ENCODE data around the gene CASP3. TPM values are rescaled to one million over a fixed set of nuclear protein-coding genes. Genes with fewer than 3 reads are reported as not detected.
"Not testable (repeated sequence)": the region's sequence is repeated elsewhere in the genome, so short reads cannot be mapped to it uniquely, and the experiment has no call there.

Gene CASP3
- total RNA-seq, 1 experiment from 2014 or later, result 11.4 TPM

DNA sequence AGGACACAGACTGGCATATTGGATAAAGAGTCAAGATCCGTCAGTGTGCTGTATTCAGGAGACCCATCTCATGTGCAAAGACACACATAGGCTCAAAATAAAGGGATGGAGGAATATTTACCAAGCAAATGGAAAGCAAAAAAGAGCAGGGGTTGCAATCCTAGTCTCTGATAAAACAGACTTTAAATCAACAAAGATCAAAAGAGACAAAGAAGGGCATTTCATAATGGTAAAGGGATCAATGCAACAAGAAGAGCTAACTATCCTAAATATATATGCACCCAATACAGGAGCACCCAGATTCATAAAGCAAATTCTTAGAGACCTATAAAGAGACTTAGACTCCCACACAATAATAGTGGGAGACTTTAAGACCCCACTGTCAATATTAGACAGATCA lies 46.4 kb downstream of the CASP3 start:
- H3K27ac ChIP-seq (ENCODE audit: low read depth, low read length); H3K79me2 ChIP-seq (ENCODE audit: insufficient read depth, low read length); H2AFZ ChIP-seq (ENCODE audit: low read depth, low read length, poor library complexity, severe bottlenecking); H3K4me1 ChIP-seq (ENCODE audit: control insufficient read depth in 1 of 2, insufficient read depth in 2 of 2, low read length in 2 of 2); H3K4me3 ChIP-seq (replicated peaks in 1 of 2; ENCODE audit: low read depth in 1 of 2, low read length in 2 of 2); intact Hi-C loops (cut with micrococcal nuclease); CTCF ChIA-PET; RAD21 ChIA-PET (ENCODE audit: low non-redundant PET in 1 of 2, low total read pairs in 2 of 2, uncharacterized antibody in 2 of 2, unreplicated experiment in 2 of 2); H3K27me3 ChIP-seq (ENCODE audit: insufficient read depth, low read length); H3K9ac ChIP-seq (ENCODE audit: low read length); DNase-seq (ENCODE audit: low read depth, low spot score); BruUV-seq (replicated peaks); H4K20me1 ChIP-seq (ENCODE audit: insufficient read depth); H3K9me2 ChIP-seq (ENCODE audit: insufficient read depth); H3K9me3 ChIP-seq (ENCODE audit: control insufficient read depth in 1 of 2, insufficient read depth in 1 of 2, low read depth in 1 of 2, low read length in 2 of 2); ATAC-seq; POLR2A ChIA-PET; H3K4me2 ChIP-seq (ENCODE audit: low read length); H3K36me3 ChIP-seq (ENCODE audit: control insufficient read depth in 1 of 2, insufficient read depth in 2 of 2, low read length in 2 of 2): not testable (repeated sequence)

DNA sequence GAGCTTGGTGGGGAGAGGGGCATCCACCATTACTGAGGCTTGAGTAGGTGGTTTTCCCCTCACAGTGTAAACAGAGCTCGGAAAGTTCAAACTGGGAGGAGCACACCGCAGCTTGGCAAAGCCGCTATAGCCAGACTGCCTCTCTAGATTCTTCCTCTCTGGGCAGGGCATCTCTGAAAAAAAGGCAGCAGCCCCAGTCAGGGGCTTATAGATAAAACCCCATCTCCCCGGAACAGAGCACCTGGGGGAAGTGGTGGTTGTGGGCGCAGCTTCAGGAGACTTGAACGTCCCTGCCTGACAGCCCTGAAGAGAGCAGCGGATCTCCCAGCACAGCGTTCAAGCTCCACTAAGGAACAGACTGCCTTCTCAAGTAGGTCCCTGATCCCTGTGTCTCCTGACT lies 48.3 kb downstream of the CASP3 start:
- H3K9ac ChIP-seq (ENCODE audit: low read length); H3K4me1 ChIP-seq (ENCODE audit: control insufficient read depth in 1 of 2, insufficient read depth in 2 of 2, low read length in 2 of 2); BruUV-seq (replicated peaks); H4K20me1 ChIP-seq (ENCODE audit: insufficient read depth); H3K9me3 ChIP-seq (ENCODE audit: control insufficient read depth in 1 of 2, insufficient read depth in 1 of 2, low read depth in 1 of 2, low read length in 2 of 2); H3K9me2 ChIP-seq (ENCODE audit: insufficient read depth); H3K27me3 ChIP-seq (ENCODE audit: insufficient read depth, low read length); intact Hi-C loops (cut with micrococcal nuclease); POLR2A ChIA-PET; H3K27ac ChIP-seq (ENCODE audit: low read depth, low read length); H3K36me3 ChIP-seq (ENCODE audit: control insufficient read depth in 1 of 2, insufficient read depth in 2 of 2, low read length in 2 of 2); RAD21 ChIA-PET (ENCODE audit: low non-redundant PET in 1 of 2, low total read pairs in 2 of 2, uncharacterized antibody in 2 of 2, unreplicated experiment in 2 of 2); H2AFZ ChIP-seq (ENCODE audit: low read depth, low read length, poor library complexity, severe bottlenecking); H3K4me3 ChIP-seq (replicated peaks in 1 of 2; ENCODE audit: low read depth in 1 of 2, low read length in 2 of 2); ATAC-seq; H3K4me2 ChIP-seq (ENCODE audit: low read length); DNase-seq (ENCODE audit: low read depth, low spot score); H3K79me2 ChIP-seq (ENCODE audit: insufficient read depth, low read length); CTCF ChIA-PET: not testable (repeated sequence)

DNA sequence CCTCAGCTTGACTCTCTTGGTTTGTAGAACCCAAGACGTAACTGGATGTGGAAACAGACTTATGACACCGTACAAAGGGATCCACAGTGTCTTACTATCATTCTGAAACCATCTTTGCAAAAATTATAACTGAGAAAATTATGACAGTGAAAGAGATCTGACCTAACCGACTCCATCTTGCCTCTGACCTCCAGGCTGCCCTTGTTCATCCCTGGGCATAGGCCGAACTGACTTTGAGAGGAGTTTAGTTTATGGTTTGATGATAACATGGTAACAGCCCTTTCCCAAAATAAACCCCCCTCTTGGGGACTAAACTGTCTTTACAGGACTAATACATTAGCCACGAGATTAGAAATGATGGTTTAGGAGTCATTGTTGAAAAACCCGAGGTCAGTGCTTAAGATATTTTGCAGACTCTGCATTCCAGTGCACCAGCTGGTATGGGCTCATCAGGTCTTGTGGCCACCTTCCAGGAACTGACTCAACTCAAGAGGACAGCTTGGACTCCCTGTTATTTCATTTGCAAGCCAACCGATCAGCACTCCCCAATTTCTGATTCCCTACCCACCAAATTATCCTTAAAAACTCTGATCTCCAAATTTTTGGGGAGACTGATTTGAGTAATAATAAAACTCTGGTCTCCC lies 49.6 kb downstream of the CASP3 start:
- Histone ChIP-seq H4K20me1 (ENCODE audit: insufficient read depth) (no peaks in the 10 kb centered on the region), H3K4me3 (replicated peaks in 1 of 2; ENCODE audit: low read depth in 1 of 2, low read length in 2 of 2) (no peak overlapping the region), H3K36me3 (ENCODE audit: control insufficient read depth in 1 of 2, insufficient read depth in 2 of 2, low read length in 2 of 2) (no peaks in the 10 kb centered on the region), H3K4me2 (ENCODE audit: low read length) (no peak overlapping the region), H3K27ac (ENCODE audit: low read depth, low read length) (no peak overlapping the region), H3K27me3 (ENCODE audit: insufficient read depth, low read length) (no peaks in the 10 kb centered on the region), H3K9me3 (ENCODE audit: control insufficient read depth in 1 of 2, insufficient read depth in 1 of 2, low read depth in 1 of 2, low read length in 2 of 2) (no peaks in the 10 kb centered on the region), H3K9ac (ENCODE audit: low read length) (no peak overlapping the region), H3K9me2 (ENCODE audit: insufficient read depth) (no peaks in the 10 kb centered on the region), H3K4me1 (ENCODE audit: control insufficient read depth in 1 of 2, insufficient read depth in 2 of 2, low read length in 2 of 2) (no peaks in the 10 kb centered on the region), H3K79me2 (ENCODE audit: insufficient read depth, low read length) (no peaks in the 10 kb centered on the region), H2AFZ (ENCODE audit: low read depth, low read length, poor library complexity, severe bottlenecking) (no peak overlapping the region)
- POLR2A ChIA-PET, result no interaction called here
- TF ChIP-seq TCF7L2 (IDR thresholded peaks at IDR 0.05; ENCODE audit: borderline replicate concordance, extremely low read depth, insufficient read depth, insufficient read length) (no peak), YY1 (IDR thresholded peaks at IDR 0.05; ENCODE audit: extremely low read depth, insufficient replicate concordance, low read depth, low read length) (no peak)
- TF ChIP-seq, protein P1, sequence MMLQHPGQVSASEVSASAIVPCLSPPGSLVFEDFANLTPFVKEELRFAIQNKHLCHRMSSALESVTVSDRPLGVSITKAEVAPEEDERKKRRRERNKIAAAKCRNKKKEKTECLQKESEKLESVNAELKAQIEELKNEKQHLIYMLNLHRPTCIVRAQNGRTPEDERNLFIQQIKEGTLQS (IDR thresholded peaks at IDR 0.05), result no peak
- BruUV-seq (replicated peaks), result no TSS peak
- CTCF ChIA-PET, result no interaction called here
- intact Hi-C loops (cut with micrococcal nuclease), result no loop called here
- ATAC-seq (no peak), DNase-seq (ENCODE audit: low read depth, low spot score) (no peak)
- RAD21 ChIA-PET (ENCODE audit: low non-redundant PET in 1 of 2, low total read pairs in 2 of 2, uncharacterized antibody in 2 of 2, unreplicated experiment in 2 of 2), result no interaction called here

Measured in HCT116 (cell line).